Urothelium cell line (cell line): ENCODE measurements around the gene TBX5.
"Not testable (repeated sequence)": the region's sequence is repeated elsewhere in the genome, so short reads cannot be mapped to it uniquely, and the experiment has no call there.

Experiments
- DNase-seq: peaks from one replicate; pipeline ENCODE4 v3.0.0; 2011; ENCODE audit warnings: low spot score, mixed read lengths
- FAIRE-seq: peaks from 2 replicates; lab custom pipeline; 2011; peaks lifted over from hg19 to GRCh38; lab: Jason Lieb, UNC

The TBX5 gene

DNA sequence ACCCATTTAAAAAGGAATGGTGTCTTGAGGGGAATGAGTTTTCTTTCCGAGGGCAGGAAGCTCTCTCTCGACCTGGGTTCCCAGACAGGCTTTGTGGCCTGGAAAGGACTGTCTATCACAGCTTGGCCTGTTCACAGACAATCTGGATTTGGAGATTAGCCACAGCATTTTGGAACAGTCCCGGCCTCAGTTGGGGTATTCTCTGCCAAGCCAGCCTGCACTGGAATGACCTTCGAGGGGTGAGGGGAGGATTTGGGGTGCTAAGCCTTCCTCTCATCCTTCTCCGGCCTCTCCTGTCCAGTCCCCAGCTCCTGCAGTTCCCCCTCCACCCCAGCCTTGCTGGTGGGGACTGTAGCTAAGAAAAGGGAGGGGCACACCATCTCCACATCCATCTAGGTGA is 13.0 kb downstream of the TBX5 start:
- no peak for FAIRE-seq

GRCh38 chr12:114391088-114391487 is 14.9 kb downstream of the TBX5 start:
- no peak for FAIRE-seq

More for the DNA sequence above, 13.0 kb downstream of the TBX5 start:
- no peak for DNase-seq

GRCh38 chr12:114384739-114385138 is 21.2 kb downstream of the TBX5 start:
- FAIRE-seq (no peak), DNase-seq (no peak)

More at GRCh38 chr12:114391088-114391487, 14.9 kb downstream of the TBX5 start:
- DNase-seq: no peak

DNA sequence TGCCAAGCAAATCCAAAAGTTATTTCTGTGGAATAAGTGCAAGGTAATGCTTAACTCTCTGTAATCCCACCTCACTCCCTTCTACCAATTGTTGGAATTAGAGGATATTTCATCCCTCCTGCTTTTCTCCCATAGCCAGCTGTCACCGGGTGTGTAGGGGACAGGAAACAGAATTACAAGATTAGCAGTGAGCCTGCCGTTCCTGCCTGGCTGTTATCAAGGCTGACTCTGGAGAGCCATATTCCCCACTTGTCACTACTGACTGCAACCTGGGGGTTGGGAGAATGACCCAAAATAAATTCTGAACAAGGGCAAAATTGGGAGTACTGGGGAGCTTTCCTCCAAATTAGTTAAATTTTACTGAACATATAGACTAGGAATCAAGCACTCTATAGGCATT is 24.8 kb downstream of the TBX5 start:
- FAIRE-seq (no peak), DNase-seq (no peak)

- DNase-seq: no peak
Measured at GRCh38 chr12:114371733-114372132, 34.2 kb downstream of the TBX5 start.

DNA sequence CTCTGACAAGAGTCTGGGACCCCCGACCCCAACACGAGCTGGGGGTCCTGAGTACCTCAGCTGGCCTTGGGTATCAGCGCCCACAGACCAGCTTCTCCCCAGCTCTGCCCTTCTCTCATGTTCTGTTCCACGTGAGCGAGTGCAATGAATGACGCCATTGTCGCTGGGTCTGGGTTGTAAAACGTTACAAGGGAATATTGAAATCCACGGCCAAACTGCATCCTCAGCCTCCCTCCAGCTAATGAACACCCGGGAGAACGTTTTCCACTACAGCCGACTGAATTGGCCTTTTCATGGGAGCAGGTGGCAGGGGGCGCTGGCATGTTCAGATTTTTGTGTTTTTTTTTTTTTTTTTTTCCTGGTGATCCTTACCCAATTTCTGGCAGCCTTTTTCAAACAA is 34.7 kb downstream of the TBX5 start:
- DNase-seq (no peak), FAIRE-seq (no peak)

More at GRCh38 chr12:114371733-114372132, 34.2 kb downstream of the TBX5 start:
- FAIRE-seq: no peak

GRCh38 chr12:114368685-114369452 is 37.1 kb downstream of the TBX5 start:
- no peak for DNase-seq
- FAIRE-seq: peak; percentile 46

DNA sequence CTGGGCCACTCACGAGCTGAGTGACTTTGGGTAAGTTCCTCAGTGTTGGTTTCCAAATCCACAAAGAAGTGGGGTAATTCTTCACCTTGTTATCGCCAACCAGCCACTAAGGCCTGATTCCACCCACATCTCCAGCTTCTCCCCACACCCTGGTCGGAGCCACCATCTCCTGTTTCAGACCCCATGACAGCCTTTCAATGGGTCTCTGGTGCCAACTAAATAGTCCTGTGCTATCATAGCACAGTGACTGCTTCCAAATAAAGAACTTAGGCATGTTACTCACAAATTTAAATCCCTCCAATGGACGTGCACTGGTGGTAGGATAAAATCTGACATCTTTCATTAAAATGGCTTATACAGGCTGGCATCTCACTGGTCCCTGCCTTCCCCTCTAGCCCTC is 44.0 kb downstream of the TBX5 start:
- DNase-seq (no peak), FAIRE-seq (no peak)

- DNase-seq (no peak), FAIRE-seq (no peak)
Measured at GRCh38 chr12:114361545-114361944, 44.4 kb downstream of the TBX5 start.

- FAIRE-seq (peak; percentile 20), DNase-seq (no peak)
Measured at GRCh38 chr12:114360485-114360884, 45.5 kb downstream of the TBX5 start.

DNA sequence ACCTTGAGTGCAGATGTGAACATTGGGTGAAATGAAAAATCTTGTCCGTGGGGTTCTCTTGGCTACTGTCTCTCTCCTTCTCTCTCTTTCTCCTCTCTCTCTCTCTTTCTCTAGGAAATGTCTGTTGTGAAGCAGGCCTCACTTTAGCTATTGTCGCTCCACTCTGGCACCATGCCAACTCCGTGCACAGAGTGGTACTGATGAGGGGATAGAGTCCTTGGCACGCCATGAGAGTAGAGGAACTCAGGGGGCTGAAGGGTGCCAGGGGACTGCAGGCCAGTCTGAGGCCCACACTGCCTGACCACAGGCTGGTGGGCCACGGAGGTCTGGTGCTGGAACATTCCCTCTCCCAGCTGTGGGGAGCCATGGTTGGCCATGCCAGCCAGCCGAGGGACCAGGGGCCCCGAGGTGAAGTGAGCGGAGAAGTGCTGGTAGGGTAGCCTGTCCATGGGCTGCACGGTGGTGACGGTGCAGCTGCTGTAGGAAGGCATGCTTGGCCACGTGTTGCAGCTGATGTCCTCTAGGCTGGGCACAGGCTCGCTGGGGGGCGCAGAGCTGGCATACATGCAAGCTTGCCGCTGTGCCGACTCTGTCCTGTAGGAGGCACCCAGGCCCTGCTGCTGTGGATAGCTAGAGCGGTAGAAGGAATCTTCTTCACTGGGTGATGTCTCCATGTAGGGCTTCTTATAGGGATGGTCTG is 50.4 kb downstream of the TBX5 start:
- FAIRE-seq (peak; percentile 5), DNase-seq (no peak)

DNA sequence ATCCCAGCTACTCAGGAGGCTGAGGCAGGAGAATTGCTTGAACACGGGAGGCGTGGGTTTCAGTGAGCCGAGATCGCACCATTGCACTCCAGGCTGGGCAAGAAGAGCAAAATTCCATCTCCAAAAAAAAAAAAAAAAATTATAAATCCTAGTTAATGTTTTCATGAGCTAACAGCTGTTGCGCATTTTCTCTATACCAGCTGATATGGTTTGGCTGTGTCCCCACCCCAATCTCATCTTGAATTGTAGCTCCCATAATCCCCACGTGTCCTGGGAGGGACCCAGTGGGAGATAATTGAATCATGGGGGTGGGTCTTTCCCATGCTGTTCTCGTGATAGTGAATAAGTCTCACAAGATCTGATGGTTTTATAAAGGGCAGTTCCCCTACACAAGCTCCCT is 56.7 kb downstream of the TBX5 start:
- not testable (repeated sequence) for FAIRE-seq, DNase-seq

GRCh38 chr12:114347861-114348260 is 58.1 kb downstream of the TBX5 start:
- DNase-seq (no peak), FAIRE-seq (no peak)

- DNase-seq: no peak
- FAIRE-seq: no peak
Measured at GRCh38 chr12:114344831-114345230, 61.1 kb downstream of the TBX5 start.

DNA sequence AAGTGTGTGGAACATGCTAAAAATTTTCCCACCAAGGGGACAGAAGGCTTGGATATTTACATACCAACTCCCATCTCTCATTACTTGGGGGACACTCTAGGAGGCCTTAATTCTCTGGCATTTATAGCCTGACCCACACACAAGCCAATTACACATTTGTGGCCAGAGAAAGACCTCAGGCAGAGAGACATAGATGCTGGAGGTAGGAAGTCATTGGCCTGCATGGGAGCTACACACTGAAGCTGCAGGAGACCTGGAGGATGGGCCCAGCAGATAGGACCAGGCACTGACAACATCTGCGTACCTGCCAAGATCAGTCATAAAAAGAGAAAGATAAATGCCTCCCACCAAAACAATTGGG is 61.7 kb downstream of the TBX5 start:
- FAIRE-seq (no peak), DNase-seq (no peak)

DNA sequence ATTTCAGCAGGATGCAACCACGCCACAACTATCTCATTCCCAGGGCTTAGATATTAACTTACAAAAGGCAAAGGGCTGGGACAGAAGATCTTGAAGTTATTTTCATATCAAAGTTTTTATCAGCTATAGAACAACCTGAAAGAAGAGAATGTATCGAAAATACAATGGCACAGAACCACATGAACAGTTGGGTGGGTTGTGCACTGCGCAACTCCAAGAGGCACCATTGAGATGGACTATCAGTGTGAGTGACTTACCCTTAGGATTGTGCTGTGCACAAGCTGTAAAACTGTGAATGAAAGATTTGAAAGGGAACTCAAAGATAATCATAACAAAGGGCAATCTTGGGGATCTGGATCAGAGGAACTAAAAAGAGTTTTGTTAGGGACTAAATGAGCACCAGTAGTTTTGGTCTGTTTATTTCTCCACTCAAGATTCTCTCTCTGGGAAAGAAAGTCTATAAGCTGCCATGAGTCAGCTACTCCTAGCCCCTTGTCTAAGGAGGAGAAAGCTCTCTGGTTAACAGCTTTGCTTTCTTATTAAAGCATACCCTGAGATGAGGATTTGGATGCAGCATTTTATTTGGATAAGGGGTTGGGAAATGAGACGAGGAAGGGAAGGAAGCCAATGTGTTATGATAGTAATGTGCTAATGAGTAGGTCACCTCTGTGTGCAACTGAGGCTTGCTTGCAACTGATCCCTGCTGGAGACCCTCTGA is 62.2 kb downstream of the TBX5 start:
- FAIRE-seq: no peak

GRCh38 chr12:114342656-114343055 is 63.3 kb downstream of the TBX5 start:
- FAIRE-seq (no peak), DNase-seq (no peak)

More for the DNA sequence above, 62.2 kb downstream of the TBX5 start:
- no peak for DNase-seq

GRCh38 chr12:114341635-114342034 is 64.3 kb downstream of the TBX5 start:
- DNase-seq (no peak), FAIRE-seq (no peak)

DNA sequence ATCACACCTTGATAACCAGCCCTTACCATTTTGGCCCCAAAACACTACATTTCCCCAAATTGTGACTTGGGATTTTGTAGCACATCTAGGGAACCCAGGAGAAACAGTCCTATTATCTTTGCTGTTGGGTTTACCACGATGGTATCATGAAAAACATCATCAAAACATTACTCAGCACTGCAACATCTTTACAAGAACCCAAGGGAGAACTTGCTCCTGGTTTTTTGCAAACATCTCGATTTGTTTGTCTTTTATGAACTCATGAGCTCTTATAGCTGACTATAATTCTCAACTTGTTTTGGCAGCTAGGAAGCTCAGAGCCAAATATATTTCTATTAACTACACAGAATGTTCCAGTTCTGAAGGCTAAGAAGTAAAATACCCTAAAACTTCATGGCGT is 65.7 kb downstream of the TBX5 start:
- FAIRE-seq (no peak), DNase-seq (no peak)

- FAIRE-seq: no peak
Measured at GRCh38 chr12:114339626-114340025, 66.3 kb downstream of the TBX5 start.

DNA sequence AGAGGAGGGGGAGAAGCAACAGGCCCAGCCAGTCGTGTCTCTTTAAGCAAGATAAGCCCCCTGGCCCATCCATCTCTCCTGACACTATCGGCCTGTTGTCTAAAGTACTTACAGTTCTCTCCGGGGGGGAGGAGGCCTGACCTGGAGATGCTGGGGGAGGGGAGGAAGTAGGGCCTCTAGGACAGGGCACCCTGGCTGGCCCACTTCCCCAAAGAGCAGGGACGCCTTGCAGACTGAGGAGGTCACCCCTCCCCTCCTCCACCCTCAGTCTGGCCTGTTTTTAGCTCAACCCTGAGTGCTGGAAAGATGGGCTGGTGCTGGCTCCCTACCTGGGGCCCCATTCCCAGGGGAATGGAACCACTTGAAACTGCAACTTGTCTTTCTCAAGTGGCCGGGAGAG is 70.3 kb downstream of the TBX5 start:
- DNase-seq: no peak

More at GRCh38 chr12:114339626-114340025, 66.3 kb downstream of the TBX5 start:
- no peak for DNase-seq

DNA sequence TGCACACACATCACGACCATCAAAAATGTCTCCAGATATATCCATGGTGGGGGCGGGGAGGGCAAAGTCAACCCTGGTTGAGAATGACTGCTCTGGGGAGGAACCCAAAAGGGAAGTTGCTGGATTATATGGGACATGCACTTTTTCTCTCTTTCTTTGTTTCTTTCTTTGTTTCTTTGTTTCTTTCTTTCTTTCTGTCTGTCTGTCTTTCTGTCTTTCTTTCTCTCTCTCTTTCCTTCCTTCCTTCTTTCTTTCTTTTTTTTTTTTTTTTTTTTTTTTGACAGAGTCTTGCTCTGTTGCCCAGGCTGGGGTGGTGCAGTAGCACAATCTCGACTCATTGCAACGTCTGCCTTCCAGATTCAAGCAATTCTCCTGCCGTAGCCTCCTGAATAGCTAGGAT is 71.5 kb downstream of the TBX5 start:
- no peak for FAIRE-seq

More for the DNA sequence above, 70.3 kb downstream of the TBX5 start:
- FAIRE-seq: no peak

More for the DNA sequence above, 71.5 kb downstream of the TBX5 start:
- DNase-seq: no peak
